GM20431 (cell line): ENCODE data around the gene DES.

Experiments used
- in situ Hi-C: fragments of 300-500 bp; cut with MseI, MboI; formaldehyde crosslinking; loops from one replicate; pipeline ENCODE4 v1.15.0; 2020; ENCODE audit warnings: low sequenced_read_pairs; ENCODE audit not compliant: unreplicated experiment

DES gene

DNA sequence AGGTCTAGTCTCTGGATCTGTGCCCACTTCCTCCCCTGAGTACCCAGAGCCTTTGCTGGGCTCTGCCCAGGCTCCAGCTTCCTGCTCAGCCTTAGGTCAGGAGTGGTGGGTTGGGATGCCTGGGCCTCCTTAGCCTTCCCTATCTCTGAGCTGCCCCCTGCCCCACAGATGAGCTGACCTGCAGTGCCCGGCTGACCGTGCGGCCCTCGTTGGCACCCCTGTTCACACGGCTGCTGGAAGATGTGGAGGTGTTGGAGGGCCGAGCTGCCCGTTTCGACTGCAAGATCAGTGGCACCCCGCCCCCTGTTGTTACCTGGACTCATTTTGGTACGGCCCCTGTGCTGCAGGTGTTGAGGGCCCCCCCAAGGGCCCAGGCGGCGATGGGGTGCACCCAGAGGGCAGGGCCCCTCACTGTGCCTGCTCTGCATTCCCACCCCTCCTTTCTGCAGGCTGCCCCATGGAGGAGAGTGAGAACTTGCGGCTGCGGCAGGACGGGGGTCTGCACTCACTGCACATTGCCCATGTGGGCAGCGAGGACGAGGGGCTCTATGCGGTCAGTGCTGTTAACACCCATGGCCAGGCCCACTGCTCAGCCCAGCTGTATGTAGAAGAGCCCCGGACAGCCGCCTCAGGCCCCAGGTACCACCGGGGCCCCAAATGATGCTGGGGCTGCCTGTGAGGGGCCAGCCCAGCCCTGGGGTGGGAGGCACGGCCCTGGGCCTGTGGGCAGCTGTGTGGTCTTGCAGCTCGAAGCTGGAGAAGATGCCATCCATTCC lies 50.4 kb downstream of the DES start:
- in situ Hi-C loops, result no loop called here

- in situ Hi-C loops, result no loop called here
Measured at GRCh38 chr2:219469186-219469724, 51.1 kb downstream of the DES start.

- in situ Hi-C loops, result no loop called here
Measured at GRCh38 chr2:219470429-219470828, 52.3 kb downstream of the DES start.

GRCh38 chr2:219471476-219472371 lies 53.5 kb downstream of the DES start:
- in situ Hi-C loops, result no loop called here

DNA sequence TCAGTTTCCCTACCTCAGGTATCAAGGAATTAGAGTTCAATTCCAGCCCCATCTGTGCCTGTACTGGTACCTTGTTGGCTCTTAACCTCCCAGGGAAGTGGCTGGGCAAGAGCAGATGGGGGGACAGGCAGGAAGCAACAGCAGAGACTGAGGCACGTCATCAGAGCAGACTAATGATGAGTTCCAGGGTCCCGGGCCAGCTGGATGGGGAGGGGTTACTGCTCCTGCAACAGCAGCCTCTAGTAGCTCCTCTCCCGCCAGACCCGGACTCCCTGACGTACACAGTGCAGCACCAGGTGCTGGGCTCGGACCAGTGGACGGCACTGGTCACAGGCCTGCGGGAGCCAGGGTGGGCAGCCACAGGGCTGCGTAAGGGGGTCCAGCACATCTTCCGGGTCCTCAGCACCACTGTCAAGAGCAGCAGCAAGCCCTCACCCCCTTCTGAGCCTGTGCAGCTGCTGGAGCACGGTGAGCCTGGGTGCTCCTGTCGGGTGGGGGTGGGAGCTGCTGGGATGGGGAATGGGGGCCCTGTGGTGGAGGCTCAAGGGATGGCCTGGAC lies 54.5 kb downstream of the DES start:
- in situ Hi-C loops, result no loop called here

- in situ Hi-C loops, result no loop called here
Measured at GRCh38 chr2:219473511-219473910, 55.3 kb downstream of the DES start.

DNA sequence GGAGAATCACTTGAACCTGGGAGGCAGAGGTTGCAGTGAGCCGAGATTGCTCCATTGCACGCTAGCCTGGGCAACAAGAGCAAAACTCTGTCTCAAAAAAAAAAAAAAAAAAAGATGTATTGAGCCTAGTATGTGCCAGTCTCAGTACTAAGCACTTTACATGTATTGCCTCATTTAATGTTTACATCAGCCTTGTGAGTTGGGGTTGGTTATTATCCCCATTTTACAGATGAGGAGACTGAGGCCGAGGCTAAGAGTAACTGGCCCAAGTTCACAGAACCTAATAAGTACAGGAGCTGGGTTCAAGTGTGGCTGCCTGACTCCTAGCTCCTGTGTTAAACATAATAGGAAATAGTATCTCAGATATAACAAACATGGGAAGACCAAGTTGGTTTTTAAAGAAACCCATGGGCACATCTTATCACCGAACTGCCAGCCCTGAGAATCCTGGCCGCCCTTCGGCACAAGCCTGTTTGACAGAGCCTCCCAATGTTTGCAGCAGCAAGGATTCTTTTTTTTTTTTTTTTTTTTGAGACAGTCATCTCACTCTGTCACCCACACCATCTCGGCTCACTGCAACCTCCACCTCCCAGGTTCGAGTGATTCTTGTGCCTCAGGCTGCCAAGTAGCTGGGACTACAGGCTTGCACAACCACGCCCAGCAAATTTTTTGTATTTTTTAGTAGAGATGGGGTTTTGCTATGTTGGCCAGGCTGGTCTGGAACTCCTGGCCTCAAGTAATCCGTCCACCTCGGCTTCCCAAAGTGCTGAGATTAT lies 56.3 kb downstream of the DES start:
- in situ Hi-C loops, result no loop called here

DNA sequence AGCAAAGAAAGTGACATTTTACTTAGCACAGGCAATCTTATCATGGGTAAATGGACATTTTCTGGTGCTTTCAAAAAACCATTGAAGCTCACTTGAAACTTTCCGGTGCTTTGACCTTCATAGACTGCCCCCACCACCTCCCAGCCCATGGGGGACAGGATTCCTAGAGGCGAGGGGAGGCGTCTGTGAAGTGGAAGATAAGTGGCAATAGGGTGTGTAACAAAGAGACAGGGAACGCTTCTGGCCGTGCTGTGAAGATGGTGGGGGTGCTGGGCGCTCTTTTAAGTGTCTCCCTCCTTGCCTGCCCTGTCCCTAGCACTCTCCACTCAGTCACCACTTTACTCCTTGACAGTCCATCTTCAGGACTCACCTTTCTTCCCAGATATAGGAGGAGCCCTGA lies 57.1 kb downstream of the DES start:
- in situ Hi-C loops, result no loop called here

GRCh38 chr2:219475697-219476651 lies 57.8 kb downstream of the DES start:
- in situ Hi-C loops, result no loop called here
